K562 (cell line): Measurements from ENCODE around the gene PCCB. TPM values are rescaled to one million over a fixed set of nuclear protein-coding genes. Genes with fewer than 3 reads are reported as not detected.
A peak's percentile ranks its signal among the peaks of the same experiment; 100 is the strongest.

Source experiments
- KLF1 ChIP-seq: fragments of 450-650 bp; IDR thresholded peaks from 2 replicates; pipeline ENCODE4 v1.6.1; 2016; ENCODE audit warnings: missing genetic modification characterization, missing compliant biosample characterization
- MTA3 ChIP-seq: fragments of 450-650 bp; formaldehyde crosslinking; IDR thresholded peaks from 2 replicates; pipeline ENCODE4 v1.6.1; 2017; ENCODE audit warnings: mild to moderate bottlenecking, borderline replicate concordance
- RCOR1 ChIP-seq, 2 experiments: IDR thresholded peaks; 2 replicates each; pipeline ENCODE4 v1.6.1; 2012; ENCODE audit warnings: low read depth in 2 of 2, low read length in 2 of 2, borderline replicate concordance in 1 of 2, improper control_type of control experiment in 1 of 2
- polyA plus RNA-seq, 8 experiments: library from polyadenylated mRNA; depleted of rRNA in 4 of 8; stranded (reverse) in 5 of 8; unstranded in 3 of 8; fragments of >200 nt; fragmentation: Nextera tagmentation in 2 of 8; fragmentation: Illumina TruSeq in 1 of 8; extraction: Ambion mirVana in 2 of 8; extraction: Trizol in 1 of 8; gene quantifications; 2 replicates each; pipeline versions ENCODE4 v1.2.1 to v1.2.3, GENCODE V29; 2011 to 2014; ENCODE audit warnings: inconsistent platforms in 1 of 8, missing spikeins in 1 of 8
- total RNA-seq, 7 experiments: library from RNA; depleted of rRNA in 6 of 7; stranded (reverse); fragments of >200 nt in 6 of 7; fragmentation: Illumina TruSeq in 2 of 7; extraction: Trizol in 2 of 7; gene quantifications; 2 replicates each; pipeline versions ENCODE4 v1.2.1 to v1.2.3, GENCODE V29; 2011 to 2021; ENCODE audit warnings: low replicate concordance in 1 of 7
- TF ChIP-seq, protein P1 (sequence below): fragments of 250-450 bp; sonication (Bioruptor Pico); IDR thresholded peaks from 2 replicates; pipeline ENCODE4 v1.8.0; 2021; ENCODE audit warnings: mild to moderate bottlenecking, moderate library complexity
- TF ChIP-seq, protein P2 (sequence below): fragments of 250-450 bp; sonication (Bioruptor Pico); IDR thresholded peaks from 2 replicates; pipeline ENCODE4 v1.5.0; 2021; ENCODE audit warnings: mild to moderate bottlenecking, moderate library complexity
- TF ChIP-seq, protein P3 (sequence below), 2 experiments: fragments of 450-650 bp in 1 of 2; sonication (generic) in 1 of 2; formaldehyde crosslinking in 1 of 2; IDR thresholded peaks; 2 replicates each; pipeline versions ENCODE4 v1.7.1 to v1.9.0; 2016 to 2022; ENCODE audit warnings: inconsistent platforms in 1 of 2, mild to moderate bottlenecking in 1 of 2, missing genetic modification reagents in 1 of 2
- TF ChIP-seq, protein P4 (sequence below): sonication (generic); formaldehyde crosslinking; IDR thresholded peaks from 2 replicates; pipeline ENCODE4 v1.8.1; 2023; ENCODE audit warnings: mild to moderate bottlenecking, missing genetic modification reagents

PCCB gene
- total and polyA plus RNA-seq, 9 of the 15 experiments (the other 6 are each of a cell fraction or from before 2014, with no cell fraction given): 69.5 to 173 (median 92.8) TPM

DNA sequence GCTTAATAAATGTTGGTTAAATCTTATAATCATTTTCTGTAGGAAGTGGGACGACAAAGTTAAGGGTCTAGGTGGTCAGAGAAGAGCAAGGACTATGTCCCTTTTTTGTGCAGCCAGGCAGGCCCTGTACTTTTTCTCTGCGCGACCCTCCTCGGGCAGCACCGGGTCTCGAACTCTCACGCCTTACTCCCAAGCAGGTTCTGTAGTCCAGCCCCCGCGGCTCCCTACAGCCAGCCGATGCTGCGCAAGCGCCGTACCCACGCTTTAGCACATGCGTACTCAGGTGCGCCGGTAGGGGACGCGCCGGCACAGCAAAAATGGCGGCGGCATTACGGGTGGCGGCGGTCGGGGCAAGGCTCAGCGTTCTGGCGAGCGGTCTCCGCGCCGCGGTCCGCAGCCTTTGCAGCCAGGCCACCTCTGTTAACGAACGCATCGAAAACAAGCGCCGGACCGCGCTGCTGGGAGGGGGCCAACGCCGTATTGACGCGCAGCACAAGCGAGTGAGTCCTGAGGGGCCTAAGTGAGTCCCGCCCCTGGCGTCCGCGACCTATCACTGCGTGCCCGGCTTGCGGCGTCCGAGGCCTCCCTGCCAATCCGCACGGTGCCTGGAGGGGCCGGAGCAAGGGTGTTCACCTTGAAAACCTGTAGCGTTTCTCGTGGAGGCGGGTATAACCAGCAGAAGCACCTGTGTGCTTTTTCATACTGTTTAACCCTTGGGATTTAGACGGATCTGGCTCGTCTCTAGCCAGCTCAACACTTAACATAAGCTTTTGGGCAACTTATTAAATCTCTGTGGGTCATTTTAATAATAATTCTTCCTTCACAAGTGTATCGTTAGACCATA is at the start of gene PCCB (continued):
- TF ChIP-seq, protein P1, sequence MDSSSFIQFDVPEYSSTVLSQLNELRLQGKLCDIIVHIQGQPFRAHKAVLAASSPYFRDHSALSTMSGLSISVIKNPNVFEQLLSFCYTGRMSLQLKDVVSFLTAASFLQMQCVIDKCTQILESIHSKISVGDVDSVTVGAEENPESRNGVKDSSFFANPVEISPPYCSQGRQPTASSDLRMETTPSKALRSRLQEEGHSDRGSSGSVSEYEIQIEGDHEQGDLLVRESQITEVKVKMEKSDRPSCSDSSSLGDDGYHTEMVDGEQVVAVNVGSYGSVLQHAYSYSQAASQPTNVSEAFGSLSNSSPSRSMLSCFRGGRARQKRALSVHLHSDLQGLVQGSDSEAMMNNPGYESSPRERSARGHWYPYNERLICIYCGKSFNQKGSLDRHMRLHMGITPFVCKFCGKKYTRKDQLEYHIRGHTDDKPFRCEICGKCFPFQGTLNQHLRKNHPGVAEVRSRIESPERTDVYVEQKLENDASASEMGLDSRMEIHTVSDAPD: no peak
- TF ChIP-seq, protein P2, sequence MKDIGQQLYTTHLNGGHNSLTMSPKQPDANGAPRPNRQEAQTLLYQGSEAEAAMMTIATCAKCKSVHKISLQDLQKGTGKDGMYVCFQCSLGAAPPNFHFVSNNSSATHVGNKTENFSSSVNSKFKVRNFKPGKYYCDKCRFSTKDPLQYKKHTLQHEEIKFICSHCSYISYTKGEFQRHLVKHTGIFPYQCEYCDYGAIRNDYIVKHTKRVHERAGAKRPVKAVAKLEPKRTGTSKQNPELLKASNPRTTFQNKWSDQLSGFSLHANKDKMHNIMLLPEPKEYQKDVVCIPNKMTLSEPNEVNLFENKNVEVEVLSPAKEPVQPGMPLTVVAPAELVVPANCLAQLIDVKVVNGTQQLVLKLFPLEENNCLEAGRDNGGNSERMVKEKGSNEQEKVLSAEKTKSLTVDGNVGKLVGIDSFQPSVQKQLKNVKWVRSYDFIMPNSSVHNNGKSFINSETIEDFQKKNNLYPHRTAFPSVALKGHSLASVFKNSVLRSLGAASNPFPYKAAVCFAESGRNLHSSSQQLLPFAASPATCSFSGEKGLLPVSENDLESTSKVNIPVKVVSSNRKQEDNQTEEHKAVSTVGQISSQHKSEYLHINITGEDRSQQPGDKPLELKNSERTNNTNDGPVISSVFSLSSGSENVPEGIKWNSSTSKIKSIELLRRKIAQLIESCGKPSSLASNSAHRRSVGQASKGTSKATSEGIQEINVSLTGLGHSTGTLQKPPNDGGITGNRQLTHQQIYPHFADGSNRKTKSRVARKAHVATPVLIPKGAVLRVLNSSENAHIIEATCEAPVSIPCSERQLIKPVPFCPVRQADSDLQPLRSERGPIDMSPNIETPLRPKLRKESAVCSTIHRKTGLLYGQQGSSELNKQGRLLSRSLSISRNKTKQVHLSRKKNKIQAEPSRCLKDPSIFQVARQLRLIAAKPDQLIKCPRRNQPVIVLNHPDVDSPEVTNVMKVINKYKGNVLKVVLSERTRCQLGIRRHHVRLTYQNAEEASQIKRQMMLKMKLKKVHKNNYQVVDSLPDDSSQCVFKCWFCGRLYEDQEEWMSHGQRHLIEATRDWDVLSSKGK: no peak
- TF ChIP-seq, protein P3, sequence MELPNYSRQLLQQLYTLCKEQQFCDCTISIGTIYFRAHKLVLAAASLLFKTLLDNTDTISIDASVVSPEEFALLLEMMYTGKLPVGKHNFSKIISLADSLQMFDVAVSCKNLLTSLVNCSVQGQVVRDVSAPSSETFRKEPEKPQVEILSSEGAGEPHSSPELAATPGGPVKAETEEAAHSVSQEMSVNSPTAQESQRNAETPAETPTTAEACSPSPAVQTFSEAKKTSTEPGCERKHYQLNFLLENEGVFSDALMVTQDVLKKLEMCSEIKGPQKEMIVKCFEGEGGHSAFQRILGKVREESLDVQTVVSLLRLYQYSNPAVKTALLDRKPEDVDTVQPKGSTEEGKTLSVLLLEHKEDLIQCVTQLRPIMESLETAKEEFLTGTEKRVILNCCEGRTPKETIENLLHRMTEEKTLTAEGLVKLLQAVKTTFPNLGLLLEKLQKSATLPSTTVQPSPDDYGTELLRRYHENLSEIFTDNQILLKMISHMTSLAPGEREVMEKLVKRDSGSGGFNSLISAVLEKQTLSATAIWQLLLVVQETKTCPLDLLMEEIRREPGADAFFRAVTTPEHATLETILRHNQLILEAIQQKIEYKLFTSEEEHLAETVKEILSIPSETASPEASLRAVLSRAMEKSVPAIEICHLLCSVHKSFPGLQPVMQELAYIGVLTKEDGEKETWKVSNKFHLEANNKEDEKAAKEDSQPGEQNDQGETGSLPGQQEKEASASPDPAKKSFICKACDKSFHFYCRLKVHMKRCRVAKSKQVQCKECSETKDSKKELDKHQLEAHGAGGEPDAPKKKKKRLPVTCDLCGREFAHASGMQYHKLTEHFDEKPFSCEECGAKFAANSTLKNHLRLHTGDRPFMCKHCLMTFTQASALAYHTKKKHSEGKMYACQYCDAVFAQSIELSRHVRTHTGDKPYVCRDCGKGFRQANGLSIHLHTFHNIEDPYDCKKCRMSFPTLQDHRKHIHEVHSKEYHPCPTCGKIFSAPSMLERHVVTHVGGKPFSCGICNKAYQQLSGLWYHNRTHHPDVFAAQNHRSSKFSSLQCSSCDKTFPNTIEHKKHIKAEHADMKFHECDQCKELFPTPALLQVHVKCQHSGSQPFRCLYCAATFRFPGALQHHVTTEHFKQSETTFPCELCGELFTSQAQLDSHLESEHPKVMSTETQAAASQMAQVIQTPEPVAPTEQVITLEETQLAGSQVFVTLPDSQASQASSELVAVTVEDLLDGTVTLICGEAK (IDR thresholded peaks at IDR 0.05): no peak
- TF ChIP-seq, protein P3 (CRISPR knock-in tag; IDR thresholded peaks at IDR 0.05): no peak
- TF ChIP-seq KLF1 (tag) (peak; percentile 49), RCOR1 (IDR thresholded peaks at IDR 0.05; ENCODE audit: borderline replicate concordance in 1 of 2, low read depth in 2 of 2, low read length in 2 of 2) (peak; percentile 11 to 33; a peak in 1 of 4 replicates), MTA3 (peak; percentile 85)
- TF ChIP-seq, protein P4, sequence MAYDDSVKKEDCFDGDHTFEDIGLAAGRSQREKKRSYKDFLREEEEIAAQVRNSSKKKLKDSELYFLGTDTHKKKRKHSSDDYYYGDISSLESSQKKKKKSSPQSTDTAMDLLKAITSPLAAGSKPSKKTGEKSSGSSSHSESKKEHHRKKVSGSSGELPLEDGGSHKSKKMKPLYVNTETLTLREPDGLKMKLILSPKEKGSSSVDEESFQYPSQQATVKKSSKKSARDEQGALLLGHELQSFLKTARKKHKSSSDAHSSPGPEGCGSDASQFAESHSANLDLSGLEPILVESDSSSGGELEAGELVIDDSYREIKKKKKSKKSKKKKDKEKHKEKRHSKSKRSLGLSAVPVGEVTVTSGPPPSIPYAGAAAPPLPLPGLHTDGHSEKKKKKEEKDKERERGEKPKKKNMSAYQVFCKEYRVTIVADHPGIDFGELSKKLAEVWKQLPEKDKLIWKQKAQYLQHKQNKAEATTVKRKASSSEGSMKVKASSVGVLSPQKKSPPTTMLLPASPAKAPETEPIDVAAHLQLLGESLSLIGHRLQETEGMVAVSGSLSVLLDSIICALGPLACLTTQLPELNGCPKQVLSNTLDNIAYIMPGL (CRISPR knock-in tag): peak; percentile 95
